ENCODE data around the gene MBD3L2B.

The MBD3L2B gene

DNA sequence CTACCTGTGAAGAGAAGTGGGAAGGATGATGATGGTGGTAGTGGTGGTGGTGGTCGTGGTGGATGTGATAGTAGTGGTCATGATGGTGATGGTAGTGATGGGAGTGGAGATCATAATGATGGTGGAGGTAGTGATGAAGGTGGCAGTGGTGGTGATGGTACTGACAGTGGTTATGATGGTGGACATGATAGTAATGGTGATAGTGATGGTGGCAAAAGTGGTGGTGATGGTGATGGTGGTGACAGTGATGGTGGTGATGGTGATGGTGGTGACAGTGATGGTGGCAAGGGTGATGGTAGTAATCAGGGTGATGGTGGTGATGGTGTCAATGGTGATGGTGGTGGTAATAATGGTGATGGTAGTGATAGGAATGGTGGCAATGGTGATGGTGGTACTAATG, 26.2 kb downstream of the MBD3L2B start:
- TF ChIP-seq, protein P1, sequence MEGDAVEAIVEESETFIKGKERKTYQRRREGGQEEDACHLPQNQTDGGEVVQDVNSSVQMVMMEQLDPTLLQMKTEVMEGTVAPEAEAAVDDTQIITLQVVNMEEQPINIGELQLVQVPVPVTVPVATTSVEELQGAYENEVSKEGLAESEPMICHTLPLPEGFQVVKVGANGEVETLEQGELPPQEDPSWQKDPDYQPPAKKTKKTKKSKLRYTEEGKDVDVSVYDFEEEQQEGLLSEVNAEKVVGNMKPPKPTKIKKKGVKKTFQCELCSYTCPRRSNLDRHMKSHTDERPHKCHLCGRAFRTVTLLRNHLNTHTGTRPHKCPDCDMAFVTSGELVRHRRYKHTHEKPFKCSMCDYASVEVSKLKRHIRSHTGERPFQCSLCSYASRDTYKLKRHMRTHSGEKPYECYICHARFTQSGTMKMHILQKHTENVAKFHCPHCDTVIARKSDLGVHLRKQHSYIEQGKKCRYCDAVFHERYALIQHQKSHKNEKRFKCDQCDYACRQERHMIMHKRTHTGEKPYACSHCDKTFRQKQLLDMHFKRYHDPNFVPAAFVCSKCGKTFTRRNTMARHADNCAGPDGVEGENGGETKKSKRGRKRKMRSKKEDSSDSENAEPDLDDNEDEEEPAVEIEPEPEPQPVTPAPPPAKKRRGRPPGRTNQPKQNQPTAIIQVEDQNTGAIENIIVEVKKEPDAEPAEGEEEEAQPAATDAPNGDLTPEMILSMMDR (IDR thresholded peaks at IDR 0.05; ENCODE audit: extremely low read depth, missing control alignments), result no peak
- no peak for DNase-seq (ENCODE audit: low spot score)

DNA sequence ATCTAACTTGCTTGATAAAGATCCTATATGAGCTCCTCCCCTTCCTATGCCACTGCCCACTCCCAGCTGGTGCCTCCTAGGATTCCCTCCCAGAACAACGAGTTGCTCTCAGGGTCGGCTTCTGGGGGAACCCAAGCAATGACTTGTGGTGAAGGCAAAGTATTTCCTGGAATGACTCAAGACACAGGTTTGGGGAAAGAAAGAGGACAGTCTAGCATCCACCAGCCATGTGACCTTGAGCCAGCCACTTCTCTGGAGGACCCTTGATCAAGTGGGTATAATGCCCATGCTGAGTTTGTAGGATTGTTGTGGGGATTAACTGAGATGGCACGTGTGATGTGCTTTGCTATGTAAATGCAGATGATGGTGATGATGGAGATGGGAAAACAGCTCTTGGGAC, 33.0 kb downstream of the MBD3L2B start:
- TF ChIP-seq, protein P1 (IDR thresholded peaks at IDR 0.05; ENCODE audit: extremely low read depth, missing control alignments), result no peak
- DNase-seq (ENCODE audit: low spot score), result no peak

DNA sequence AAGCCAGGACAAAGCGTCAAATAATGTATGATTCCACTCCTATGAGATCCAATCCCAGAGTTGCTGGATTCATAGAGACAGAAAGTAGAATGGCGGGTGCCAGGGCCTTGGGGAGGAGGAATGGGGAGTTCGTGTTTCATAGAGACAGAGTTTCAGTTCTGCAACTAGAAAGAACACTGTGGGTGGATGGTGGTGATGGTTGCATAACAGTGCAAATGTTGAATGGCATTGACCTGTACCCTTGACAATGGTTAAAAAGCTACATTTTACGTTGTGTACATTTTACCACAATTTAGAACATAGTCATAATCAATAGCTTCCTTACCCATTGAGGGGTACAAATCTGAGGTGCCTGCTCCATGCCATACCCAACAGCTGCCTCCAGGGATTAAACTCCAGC, 33.4 kb downstream of the MBD3L2B start:
- DNase-seq (ENCODE audit: low spot score), result no peak
- TF ChIP-seq, protein P1 (IDR thresholded peaks at IDR 0.05; ENCODE audit: extremely low read depth, missing control alignments), result no peak

DNA sequence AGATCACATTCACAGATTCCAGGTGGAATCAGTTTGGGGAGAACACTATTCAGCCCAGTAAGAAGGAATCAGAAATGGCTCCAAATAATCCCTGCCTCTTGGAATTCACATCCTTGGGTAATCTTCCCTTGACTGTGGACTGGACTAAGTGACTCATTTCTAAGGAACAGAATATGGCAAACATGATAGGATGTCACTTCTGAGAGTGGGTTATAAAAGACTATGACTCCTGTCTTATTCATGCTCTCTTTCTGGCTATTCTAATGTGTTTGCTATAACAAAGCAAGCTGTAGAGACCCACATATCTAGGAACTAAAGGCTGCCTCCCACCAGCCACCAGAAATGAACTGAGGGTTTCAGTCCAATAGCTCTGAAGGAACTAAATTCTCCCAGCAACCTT, 37.8 kb downstream of the MBD3L2B start:
- TF ChIP-seq, protein P1 (IDR thresholded peaks at IDR 0.05; ENCODE audit: extremely low read depth, missing control alignments), result no peak
- no peak for DNase-seq (ENCODE audit: low spot score)

DNA sequence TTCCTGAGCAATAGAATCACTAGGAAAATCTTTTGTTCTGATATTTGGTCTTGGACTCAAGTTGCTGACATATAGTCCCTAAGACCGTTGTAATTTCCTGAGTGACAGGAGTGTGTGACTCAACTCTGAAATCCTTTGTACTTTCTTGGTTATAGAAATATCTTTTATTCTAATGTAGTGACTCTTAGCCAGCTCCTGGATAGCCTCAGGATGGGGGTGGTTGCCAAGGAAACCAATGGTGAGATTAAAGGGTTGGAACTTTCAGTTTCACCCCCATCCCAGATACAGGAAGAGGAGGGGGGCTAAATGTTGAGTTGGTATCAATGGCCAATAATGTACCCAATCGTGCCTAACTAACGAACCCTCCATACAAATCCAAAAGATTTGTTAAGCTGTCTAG, 41.8 kb downstream of the MBD3L2B start:
- TF ChIP-seq, protein P1 (IDR thresholded peaks at IDR 0.05; ENCODE audit: extremely low read depth, missing control alignments), result no peak

DNA sequence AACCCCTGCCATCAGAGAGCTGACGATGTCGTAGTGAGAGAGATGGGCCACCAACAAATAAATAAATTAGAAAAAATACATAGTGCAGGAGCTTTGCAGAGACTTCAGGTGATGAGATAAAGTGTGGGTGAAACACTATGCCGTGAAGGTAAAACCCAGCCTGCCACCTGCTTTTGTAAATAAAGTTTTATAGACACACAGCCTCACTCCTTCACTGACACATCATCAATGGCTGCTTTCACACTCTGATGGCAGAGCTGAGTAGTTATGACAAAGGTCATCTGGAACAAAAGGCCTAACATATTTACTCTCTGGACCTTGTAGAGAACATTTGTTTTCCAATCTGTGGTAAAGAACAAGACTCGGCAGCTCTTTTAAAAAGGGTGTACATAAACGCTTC, 45.0 kb downstream of the MBD3L2B start:
- TF ChIP-seq, protein P1 (IDR thresholded peaks at IDR 0.05; ENCODE audit: extremely low read depth, missing control alignments), result no peak
- DNase-seq (ENCODE audit: low spot score), result no peak

More for the DNA sequence above, 41.8 kb downstream of the MBD3L2B start:
- no peak for DNase-seq (ENCODE audit: low spot score)

DNA sequence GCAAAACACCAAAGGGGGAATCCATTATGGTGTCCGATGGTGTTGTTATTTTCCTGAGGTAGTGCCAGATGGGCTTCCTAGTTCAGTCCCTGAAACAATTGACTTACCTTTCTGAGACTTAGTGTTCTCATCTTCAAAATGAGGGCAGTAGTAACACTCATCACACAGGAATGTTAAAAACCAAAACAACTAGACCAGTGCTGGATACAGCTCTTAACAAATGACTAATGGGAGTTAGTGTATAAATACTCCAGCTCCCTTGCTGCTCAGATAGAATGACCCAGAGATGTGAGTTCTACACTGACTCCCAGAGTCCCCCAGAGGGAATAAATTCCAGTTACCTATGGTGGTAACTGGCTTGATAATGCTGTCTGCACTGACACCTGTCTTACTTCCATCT, 49.9 kb downstream of the MBD3L2B start:
- no peak for DNase-seq (ENCODE audit: low spot score)

More for the DNA sequence above, 49.9 kb downstream of the MBD3L2B start:
- TF ChIP-seq, protein P1 (IDR thresholded peaks at IDR 0.05; ENCODE audit: extremely low read depth, missing control alignments), result no peak

Measured in GM20000 (cell line).